ENCODE results near the gene TNNI2.
A peak's percentile ranks its signal among the peaks of the same experiment; 100 is the strongest.

TNNI2 gene

GRCh38 chr11:1845095-1845429 is 6.3 kb downstream of the TNNI2 start:
- no peaks in the 10 kb centered on the region for H3K9me3 ChIP-seq (ENCODE audit: control insufficient read depth in 5 of 5, low read length in 5 of 5)
- H3K9ac ChIP-seq (ENCODE audit: low read length in 5 of 5), result peak overlapping the region in 1 of 5 donors; percentile 26
- H3K36me3 ChIP-seq (ENCODE audit: control insufficient read depth in 5 of 5, insufficient read depth in 5 of 5, low read length in 5 of 5), result no peaks in the 10 kb centered on the region
- peak overlapping the region in 1 of 5 donors; percentile 12 for H3K4me3 ChIP-seq (ENCODE audit: low read depth in 1 of 5, low read length in 5 of 5)
- peaks cover 6 to 41% (median 28%) of the 10 kb centered on the region in 5 donors for H3K4me1 ChIP-seq (ENCODE audit: control insufficient read depth in 5 of 5, insufficient read depth in 5 of 5, low read length in 5 of 5)
- H3K27me3 ChIP-seq (ENCODE audit: control insufficient read depth in 5 of 5, insufficient read depth in 4 of 5, low read length in 5 of 5), result no peaks in the 10 kb centered on the region
- H3K27ac ChIP-seq (ENCODE audit: low read depth, low read length), result no peak overlapping the region

- Histone ChIP-seq H3K9me3 (ENCODE audit: control insufficient read depth in 5 of 5, low read length in 5 of 5) (no peaks in the 10 kb centered on the region), H3K36me3 (ENCODE audit: control insufficient read depth in 5 of 5, insufficient read depth in 5 of 5, low read length in 5 of 5) (no peaks in the 10 kb centered on the region), H3K4me1 (ENCODE audit: control insufficient read depth in 5 of 5, insufficient read depth in 5 of 5, low read length in 5 of 5) (peaks cover 6 to 38% (median 24%) of the 10 kb centered on the region in 5 donors), H3K9ac (ENCODE audit: low read length in 5 of 5) (peak overlapping the region in 2 of 5 donors; percentile 14 to 26), H3K4me3 (ENCODE audit: low read depth in 1 of 5, low read length in 5 of 5) (no peak overlapping the region), H3K27ac (ENCODE audit: low read depth, low read length) (no peak overlapping the region), H3K27me3 (ENCODE audit: control insufficient read depth in 5 of 5, insufficient read depth in 4 of 5, low read length in 5 of 5) (no peaks in the 10 kb centered on the region)
Observed at GRCh38 chr11:1845561-1846452, 7.0 kb downstream of the TNNI2 start.

- H3K9me3 ChIP-seq (ENCODE audit: control insufficient read depth in 5 of 5, low read length in 5 of 5), result no peaks in the 10 kb centered on the region
- no peak overlapping the region for H3K9ac ChIP-seq (ENCODE audit: low read length in 5 of 5)
- no peak overlapping the region for H3K4me3 ChIP-seq (ENCODE audit: low read depth in 1 of 5, low read length in 5 of 5)
- no peak overlapping the region for H3K27ac ChIP-seq (ENCODE audit: low read depth, low read length)
- no peaks in the 10 kb centered on the region for H3K36me3 ChIP-seq (ENCODE audit: control insufficient read depth in 5 of 5, insufficient read depth in 5 of 5, low read length in 5 of 5)
- no peaks in the 10 kb centered on the region for H3K27me3 ChIP-seq (ENCODE audit: control insufficient read depth in 5 of 5, insufficient read depth in 4 of 5, low read length in 5 of 5)
- peaks cover 6 to 38% (median 24%) of the 10 kb centered on the region in 5 donors for H3K4me1 ChIP-seq (ENCODE audit: control insufficient read depth in 5 of 5, insufficient read depth in 5 of 5, low read length in 5 of 5)
Observed at GRCh38 chr11:1846453-1846932, 7.7 kb downstream of the TNNI2 start.

GRCh38 chr11:1847006-1847735 is 8.4 kb downstream of the TNNI2 start:
- no peaks in the 10 kb centered on the region for H3K9me3 ChIP-seq (ENCODE audit: control insufficient read depth in 5 of 5, low read length in 5 of 5)
- peaks cover 6 to 43% (median 24%) of the 10 kb centered on the region in 5 donors for H3K4me1 ChIP-seq (ENCODE audit: control insufficient read depth in 5 of 5, insufficient read depth in 5 of 5, low read length in 5 of 5)
- no peak overlapping the region for H3K4me3 ChIP-seq (ENCODE audit: low read depth in 1 of 5, low read length in 5 of 5)
- no peak overlapping the region for H3K9ac ChIP-seq (ENCODE audit: low read length in 5 of 5)
- H3K27ac ChIP-seq (ENCODE audit: low read depth, low read length), result no peak overlapping the region
- no peaks in the 10 kb centered on the region for H3K36me3 ChIP-seq (ENCODE audit: control insufficient read depth in 5 of 5, insufficient read depth in 5 of 5, low read length in 5 of 5)
- H3K27me3 ChIP-seq (ENCODE audit: control insufficient read depth in 5 of 5, insufficient read depth in 4 of 5, low read length in 5 of 5), result no peaks in the 10 kb centered on the region

DNA sequence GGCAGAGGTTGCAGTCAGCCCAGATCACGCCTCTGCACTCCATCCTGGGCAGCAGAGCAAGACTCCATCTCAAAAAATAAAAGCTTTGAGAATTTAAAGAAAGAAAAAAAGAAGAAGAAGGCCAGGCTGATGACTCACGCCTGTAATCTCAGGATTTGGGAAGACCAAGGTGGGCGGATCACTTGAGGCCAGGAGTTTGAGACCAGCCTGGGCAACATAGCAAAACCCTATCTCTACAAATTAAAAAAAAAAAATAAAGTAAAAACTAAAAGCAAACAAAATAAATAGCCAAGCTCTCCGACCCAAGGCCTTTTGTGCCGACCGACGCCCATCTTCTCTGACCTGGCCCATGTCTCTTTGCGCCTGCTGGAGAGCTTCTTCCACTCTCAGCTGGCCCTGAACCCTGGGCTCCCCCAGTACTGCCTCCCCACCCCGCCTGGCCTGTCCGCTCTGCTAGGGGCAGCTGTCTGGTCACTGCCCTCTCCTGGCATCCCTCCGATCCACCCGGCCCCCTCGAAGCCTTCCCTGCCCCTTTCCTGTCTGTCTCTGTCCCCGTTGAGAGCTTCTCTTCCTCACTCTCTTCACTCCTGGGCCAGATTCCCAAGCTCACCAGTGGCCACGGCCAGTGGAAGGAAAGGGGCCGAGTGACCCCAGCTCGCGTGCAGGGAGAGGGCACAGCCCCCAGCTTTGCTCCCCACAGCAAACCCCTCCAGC is 9.3 kb downstream of the TNNI2 start:
- Histone ChIP-seq H3K27me3 (ENCODE audit: control insufficient read depth in 5 of 5, insufficient read depth in 4 of 5, low read length in 5 of 5) (no peaks in the 10 kb centered on the region), H3K9me3 (ENCODE audit: control insufficient read depth in 5 of 5, low read length in 5 of 5) (no peaks in the 10 kb centered on the region), H3K27ac (ENCODE audit: low read depth, low read length) (no peak overlapping the region), H3K4me1 (ENCODE audit: control insufficient read depth in 5 of 5, insufficient read depth in 5 of 5, low read length in 5 of 5) (peaks cover 6 to 50% (median 27%) of the 10 kb centered on the region in 5 donors), H3K36me3 (ENCODE audit: control insufficient read depth in 5 of 5, insufficient read depth in 5 of 5, low read length in 5 of 5) (no peaks in the 10 kb centered on the region), H3K9ac (ENCODE audit: low read length in 5 of 5) (no peak overlapping the region), H3K4me3 (ENCODE audit: low read depth in 1 of 5, low read length in 5 of 5) (no peak overlapping the region)

- Histone ChIP-seq H3K4me1 (ENCODE audit: control insufficient read depth in 5 of 5, insufficient read depth in 5 of 5, low read length in 5 of 5) (peaks cover 6 to 47% (median 27%) of the 10 kb centered on the region in 5 donors), H3K27ac (ENCODE audit: low read depth, low read length) (no peak overlapping the region), H3K27me3 (ENCODE audit: control insufficient read depth in 5 of 5, insufficient read depth in 4 of 5, low read length in 5 of 5) (no peaks in the 10 kb centered on the region), H3K4me3 (ENCODE audit: low read depth in 1 of 5, low read length in 5 of 5) (no peak overlapping the region), H3K36me3 (ENCODE audit: control insufficient read depth in 5 of 5, insufficient read depth in 5 of 5, low read length in 5 of 5) (no peaks in the 10 kb centered on the region), H3K9ac (ENCODE audit: low read length in 5 of 5) (no peak overlapping the region), H3K9me3 (ENCODE audit: control insufficient read depth in 5 of 5, low read length in 5 of 5) (no peaks in the 10 kb centered on the region)
Observed at GRCh38 chr11:1848640-1849430, 10.1 kb downstream of the TNNI2 start.

DNA sequence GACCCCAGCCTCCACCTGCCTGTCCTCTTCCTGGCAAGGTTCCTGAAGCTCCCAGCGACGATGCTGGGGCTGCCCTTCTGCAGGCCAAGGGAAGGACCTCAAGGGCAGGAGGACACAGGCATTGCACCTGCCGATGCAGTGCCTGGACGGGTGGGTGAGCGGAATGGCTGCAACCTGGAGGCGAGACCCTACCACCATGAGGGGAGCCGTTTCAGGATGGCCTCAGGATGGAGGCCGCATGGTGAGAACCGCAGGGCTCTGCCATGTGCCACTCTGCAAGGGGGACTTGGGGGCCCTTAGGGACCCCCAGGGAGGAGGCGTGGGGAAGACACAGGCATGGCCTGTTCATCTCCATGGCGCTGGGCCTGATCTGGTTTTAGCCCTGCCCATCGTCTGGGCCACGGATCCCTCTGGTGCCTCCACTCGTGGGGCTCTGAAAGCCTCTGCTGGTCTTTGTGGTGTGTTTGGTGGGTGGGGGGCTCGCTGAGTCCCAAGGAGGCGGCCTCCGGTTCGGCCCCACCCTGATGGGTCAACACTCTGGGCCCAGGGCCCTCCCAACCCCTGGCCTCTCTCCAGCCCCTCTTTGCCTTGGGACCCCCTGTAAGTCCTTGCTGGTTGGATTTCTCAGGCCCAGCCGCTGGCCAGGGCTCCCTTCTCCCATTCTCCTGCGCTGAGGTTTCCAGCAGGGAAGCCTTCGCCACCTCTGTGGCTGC is 12.8 kb downstream of the TNNI2 start:
- Histone ChIP-seq H3K9ac (ENCODE audit: low read length in 5 of 5) (no peak overlapping the region), H3K36me3 (ENCODE audit: control insufficient read depth in 5 of 5, insufficient read depth in 5 of 5, low read length in 5 of 5) (no peaks in the 10 kb centered on the region), H3K4me1 (ENCODE audit: control insufficient read depth in 5 of 5, insufficient read depth in 5 of 5, low read length in 5 of 5) (peaks cover 0 to 34% (median 7%) of the 10 kb centered on the region in 5 donors), H3K9me3 (ENCODE audit: control insufficient read depth in 5 of 5, low read length in 5 of 5) (no peaks in the 10 kb centered on the region), H3K4me3 (ENCODE audit: low read depth in 1 of 5, low read length in 5 of 5) (no peak overlapping the region), H3K27ac (ENCODE audit: low read depth, low read length) (no peak overlapping the region), H3K27me3 (ENCODE audit: control insufficient read depth in 5 of 5, insufficient read depth in 4 of 5, low read length in 5 of 5) (peaks cover 0 to 3% (median 0%) of the 10 kb centered on the region in 5 donors)

DNA sequence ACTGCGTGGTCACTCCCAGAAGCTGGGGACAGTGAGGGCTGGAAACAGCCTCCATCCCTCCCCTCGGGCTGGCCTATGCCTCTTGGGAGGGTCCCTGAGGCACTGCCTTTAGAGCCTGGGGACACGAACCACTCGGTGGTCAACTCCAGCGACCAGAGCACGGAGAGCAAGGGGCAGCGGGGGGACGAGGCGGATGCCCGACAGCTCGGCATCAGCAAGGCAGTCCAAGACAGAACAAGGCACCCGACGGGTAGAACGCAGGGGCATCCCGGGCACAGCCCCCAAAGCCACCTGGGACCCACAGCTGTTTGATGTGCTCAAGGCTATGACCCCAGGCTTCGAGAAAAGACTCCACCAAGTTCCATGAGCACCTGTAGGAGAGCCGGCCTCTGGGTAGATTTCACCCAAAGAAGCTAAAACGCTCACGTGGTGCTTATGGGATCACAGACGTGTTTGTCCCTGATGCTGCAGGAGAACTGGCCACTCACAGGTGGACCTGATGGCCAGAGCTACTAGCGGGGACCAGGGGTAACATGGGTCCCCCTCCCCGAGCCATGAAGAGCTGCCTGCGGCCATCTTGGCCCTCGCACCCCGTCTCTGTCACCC is 13.6 kb downstream of the TNNI2 start:
- H3K36me3 ChIP-seq (ENCODE audit: control insufficient read depth in 5 of 5, insufficient read depth in 5 of 5, low read length in 5 of 5), result no peaks in the 10 kb centered on the region
- H3K9ac ChIP-seq (ENCODE audit: low read length in 5 of 5), result no peak overlapping the region
- H3K27ac ChIP-seq (ENCODE audit: low read depth, low read length), result no peak overlapping the region
- H3K4me1 ChIP-seq (ENCODE audit: control insufficient read depth in 5 of 5, insufficient read depth in 5 of 5, low read length in 5 of 5), result peaks cover 0 to 34% (median 7%) of the 10 kb centered on the region in 5 donors
- no peak overlapping the region for H3K4me3 ChIP-seq (ENCODE audit: low read depth in 1 of 5, low read length in 5 of 5)
- no peaks in the 10 kb centered on the region for H3K9me3 ChIP-seq (ENCODE audit: control insufficient read depth in 5 of 5, low read length in 5 of 5)
- H3K27me3 ChIP-seq (ENCODE audit: control insufficient read depth in 5 of 5, insufficient read depth in 4 of 5, low read length in 5 of 5), result peaks cover 0 to 3% (median 0%) of the 10 kb centered on the region in 5 donors
